ENCODE data around the gene PPP3CA.

GRCh38 chr4:100985576-100985975 is 361.8 kb downstream of the PPP3CA start:
- TF ChIP-seq CTCF (optimal IDR thresholded peaks at IDR 0.05 in 1 of 3, IDR thresholded peaks at IDR 0.05 in 1 of 3, conservative IDR thresholded peaks at IDR 0.05 in 1 of 3; ENCODE audit: extremely low read depth in 1 of 3, insufficient read depth in 2 of 3, low read length in 3 of 3) = no peak
- no peak for TF ChIP-seq EZH2 (IDR thresholded peaks at IDR 0.05; ENCODE audit: low read length)
